MM.1S (cell line): ENCODE measurements around the gene IGLON5.

Experiments used
- DNase-seq: peaks from one replicate; pipeline ENCODE4 v3.0.0-alpha.2; 2015
- H2AFZ ChIP-seq: fragments of 300-600 bp; sonication (generic); 2 replicates; pipeline ENCODE4 v1.6.0; 2016; ENCODE audit warnings: antibody characterized with exemption, low read length
- H3F3A ChIP-seq: fragments of 300-600 bp; sonication (generic); 2 replicates; pipeline ENCODE4 v1.6.1; 2016; ENCODE audit warnings: mild to moderate bottlenecking, antibody characterized with exemption, low read length, moderate library complexity, mixed read lengths; ENCODE audit not compliant: insufficient read depth
- H3K27ac ChIP-seq: fragments of 300-600 bp; sonication (generic); 2 replicates; pipeline ENCODE4 v1.5.1; 2016; ENCODE audit warnings: mild to moderate bottlenecking, low read length
- H3K27me3 ChIP-seq: fragments of 300-600 bp; sonication (generic); replicated peaks from 2 replicates; pipeline ENCODE4 v1.6.0; 2016; ENCODE audit warnings: low read length; ENCODE audit not compliant: insufficient read depth
- H3K36me3 ChIP-seq: fragments of 300-600 bp; sonication (generic); replicated peaks from 2 replicates; pipeline ENCODE4 v1.6.1; 2016; ENCODE audit warnings: mild to moderate bottlenecking, low read length, mixed read lengths; ENCODE audit not compliant: insufficient read depth
- H3K4me1 ChIP-seq: fragments of 300-600 bp; sonication (generic); 2 replicates; pipeline ENCODE4 v1.6.1; 2016; ENCODE audit warnings: low read length, mixed read lengths
- H3K4me2 ChIP-seq: fragments of 300-600 bp; sonication (generic); 2 replicates; pipeline ENCODE4 v1.6.0; 2016; ENCODE audit warnings: low read depth, low read length
- H3K4me3 ChIP-seq: fragments of 300-600 bp; sonication (generic); 2 replicates; pipeline ENCODE4 v1.5.1; 2016; ENCODE audit warnings: low read length, mixed read lengths
- H3K79me2 ChIP-seq: fragments of 300-600 bp; sonication (generic); 2 replicates; pipeline ENCODE4 v1.6.1; 2016; ENCODE audit warnings: mixed run types, low read length, mixed read lengths
- H3K9ac ChIP-seq: fragments of 300-600 bp; sonication (generic); 2 replicates; pipeline ENCODE4 v1.6.1; 2016; ENCODE audit warnings: low read length, mixed read lengths
- H3K9me2 ChIP-seq: fragments of 300-600 bp; sonication (generic); replicated peaks from 2 replicates; pipeline ENCODE4 v1.6.1; 2016; ENCODE audit warnings: mild to moderate bottlenecking, low read length, mixed read lengths; ENCODE audit not compliant: insufficient read depth
- H3K9me3 ChIP-seq: fragments of 300-600 bp; sonication (generic); replicated peaks from 2 replicates; pipeline ENCODE4 v1.6.1; 2016; ENCODE audit warnings: mild to moderate bottlenecking, low read length, mixed read lengths; ENCODE audit not compliant: insufficient read depth
- H4K20me1 ChIP-seq: fragments of 300-600 bp; sonication (generic); 2 replicates; pipeline ENCODE4 v1.6.1; 2016; ENCODE audit warnings: mild to moderate bottlenecking, low read length, moderate library complexity, mixed read lengths; ENCODE audit not compliant: insufficient read depth
- EZH2 ChIP-seq: fragments of 300-600 bp; sonication (generic); optimal IDR thresholded peaks from 2 replicates; pipeline ENCODE3; 2017; ENCODE audit warnings: low read depth, mild to moderate bottlenecking, antibody characterized with exemption, low read length, mixed read lengths
- EZH2phosphoT487 ChIP-seq: fragments of 300-600 bp; sonication (generic); IDR thresholded peaks from 2 replicates; pipeline ENCODE4 v1.6.1; 2018; ENCODE audit warnings: antibody characterized with exemption, low read length
- TF ChIP-seq, protein P1 (sequence below): fragments of 300-600 bp; sonication (generic); IDR thresholded peaks from 2 replicates; pipeline ENCODE4 v1.5.1; 2016; ENCODE audit warnings: antibody characterized with exemption, low read length, mixed read lengths

The IGLON5 gene

DNA sequence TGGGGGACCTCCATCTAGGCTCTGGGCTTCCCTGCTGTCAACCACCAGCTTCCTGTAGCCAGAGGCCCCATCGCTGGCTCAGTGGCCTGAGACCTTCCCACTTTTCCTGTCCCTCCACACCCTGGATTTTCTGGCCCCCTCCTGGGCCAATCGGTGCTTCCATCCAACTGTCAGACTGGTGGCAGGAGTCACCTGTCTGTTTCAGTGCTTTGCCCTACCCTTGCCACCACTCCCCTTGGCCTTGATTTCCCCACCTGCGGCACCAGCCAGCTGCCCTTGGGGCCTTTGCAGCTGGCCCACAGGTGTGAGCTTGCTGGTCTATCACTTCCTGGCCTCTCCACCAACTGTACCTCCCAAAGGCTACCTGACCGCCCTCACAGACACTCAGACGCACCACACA, 18.0 kb downstream of the IGLON5 start:
- no peak for TF ChIP-seq EZH2phosphoT487
- TF ChIP-seq, protein P1, sequence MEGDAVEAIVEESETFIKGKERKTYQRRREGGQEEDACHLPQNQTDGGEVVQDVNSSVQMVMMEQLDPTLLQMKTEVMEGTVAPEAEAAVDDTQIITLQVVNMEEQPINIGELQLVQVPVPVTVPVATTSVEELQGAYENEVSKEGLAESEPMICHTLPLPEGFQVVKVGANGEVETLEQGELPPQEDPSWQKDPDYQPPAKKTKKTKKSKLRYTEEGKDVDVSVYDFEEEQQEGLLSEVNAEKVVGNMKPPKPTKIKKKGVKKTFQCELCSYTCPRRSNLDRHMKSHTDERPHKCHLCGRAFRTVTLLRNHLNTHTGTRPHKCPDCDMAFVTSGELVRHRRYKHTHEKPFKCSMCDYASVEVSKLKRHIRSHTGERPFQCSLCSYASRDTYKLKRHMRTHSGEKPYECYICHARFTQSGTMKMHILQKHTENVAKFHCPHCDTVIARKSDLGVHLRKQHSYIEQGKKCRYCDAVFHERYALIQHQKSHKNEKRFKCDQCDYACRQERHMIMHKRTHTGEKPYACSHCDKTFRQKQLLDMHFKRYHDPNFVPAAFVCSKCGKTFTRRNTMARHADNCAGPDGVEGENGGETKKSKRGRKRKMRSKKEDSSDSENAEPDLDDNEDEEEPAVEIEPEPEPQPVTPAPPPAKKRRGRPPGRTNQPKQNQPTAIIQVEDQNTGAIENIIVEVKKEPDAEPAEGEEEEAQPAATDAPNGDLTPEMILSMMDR = no peak
- no peak for TF ChIP-seq EZH2
- Histone ChIP-seq H4K20me1 (no peaks in the 10 kb centered on the region), H3K4me2 (no peak overlapping the region), H3K9me3 (no peaks in the 10 kb centered on the region), H2AFZ (no peak overlapping the region), H3K9me2 (no peaks in the 10 kb centered on the region), H3K79me2 (no peaks in the 10 kb centered on the region), H3K27me3 (no peaks in the 10 kb centered on the region), H3K27ac (no peak overlapping the region), H3K9ac (no peak overlapping the region), H3K4me3 (no peak overlapping the region), H3F3A (no peaks in the 10 kb centered on the region), H3K36me3 (no peaks in the 10 kb centered on the region), H3K4me1 (no peaks in the 10 kb centered on the region)
- DNase-seq = no peak

DNA sequence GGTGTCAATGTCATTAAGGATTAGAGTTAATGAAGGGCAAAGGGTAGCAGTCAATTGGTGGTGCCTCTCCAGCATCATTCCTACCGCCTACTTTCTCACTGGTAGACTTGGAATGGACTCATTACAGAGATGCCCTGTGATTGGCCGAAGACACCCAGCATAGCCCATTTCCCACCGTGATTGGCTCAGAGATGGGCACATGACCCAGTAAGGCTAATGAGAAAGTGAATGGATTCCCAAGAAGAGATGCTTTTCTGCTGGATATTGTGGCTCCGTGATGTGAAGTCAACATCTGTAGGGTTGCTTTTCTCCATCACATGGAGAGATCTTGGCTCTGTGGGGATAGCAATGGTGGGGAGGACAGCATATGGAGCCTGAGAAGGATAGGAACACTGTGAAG, 18.9 kb downstream of the IGLON5 start:
- Histone ChIP-seq H3K79me2 (no peaks in the 10 kb centered on the region), H3K4me2 (no peak overlapping the region), H3K4me1 (no peaks in the 10 kb centered on the region), H2AFZ (no peak overlapping the region), H3F3A (no peaks in the 10 kb centered on the region), H3K4me3 (no peak overlapping the region), H3K9ac (no peak overlapping the region), H3K9me2 (no peaks in the 10 kb centered on the region), H3K36me3 (no peaks in the 10 kb centered on the region), H3K27me3 (no peaks in the 10 kb centered on the region), H4K20me1 (no peaks in the 10 kb centered on the region), H3K9me3 (no peaks in the 10 kb centered on the region), H3K27ac (no peak overlapping the region)
- TF ChIP-seq, protein P1 = no peak
- TF ChIP-seq EZH2phosphoT487 = no peak
- no peak for TF ChIP-seq EZH2
- no peak for DNase-seq

DNA sequence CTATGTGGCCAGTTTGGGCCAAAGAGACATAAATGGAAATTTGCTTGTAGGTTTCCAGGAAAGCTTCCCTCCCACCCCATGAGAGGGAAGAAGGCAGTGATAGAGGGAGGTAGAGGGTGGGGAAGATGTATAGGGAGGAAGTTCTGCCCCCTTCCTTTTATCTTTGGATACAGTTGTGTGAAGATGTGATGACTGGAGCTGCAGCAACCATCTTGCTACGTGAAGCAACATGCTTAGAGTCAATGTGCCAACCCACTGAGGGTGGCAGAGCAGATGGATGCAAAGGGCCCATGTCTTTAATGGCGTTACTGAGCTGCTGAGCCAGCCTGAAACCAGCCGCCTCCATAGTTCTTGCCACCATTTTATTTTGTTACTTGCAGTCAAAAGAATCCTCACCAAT, 19.7 kb downstream of the IGLON5 start:
- no peak overlapping the region for H3K27ac ChIP-seq
- no peaks in the 10 kb centered on the region for H3K9me3 ChIP-seq
- H3K9ac ChIP-seq = no peak overlapping the region
- no peak overlapping the region for H3K4me2 ChIP-seq
- no peak overlapping the region for H3K4me3 ChIP-seq
- no peaks in the 10 kb centered on the region for H3K79me2 ChIP-seq
- no peak for DNase-seq
- no peak for TF ChIP-seq EZH2phosphoT487
- no peak for TF ChIP-seq EZH2
- TF ChIP-seq, protein P1 = no peak
- H3K9me2 ChIP-seq = no peaks in the 10 kb centered on the region
- no peaks in the 10 kb centered on the region for H4K20me1 ChIP-seq
- H2AFZ ChIP-seq = no peak overlapping the region
- H3K4me1 ChIP-seq = no peaks in the 10 kb centered on the region
- H3K27me3 ChIP-seq = no peaks in the 10 kb centered on the region
- H3F3A ChIP-seq = no peaks in the 10 kb centered on the region
- H3K36me3 ChIP-seq = no peaks in the 10 kb centered on the region
